ENCODE results near the gene GDPGP1.
"Not testable (repeated sequence)": the region's sequence is repeated elsewhere in the genome, so short reads cannot be mapped to it uniquely, and the experiment has no call there.

- TF ChIP-seq CTCF (IDR thresholded peaks at IDR 0.05 in 2 of 3, conservative IDR thresholded peaks at IDR 0.05 in 1 of 3; ENCODE audit: borderline replicate concordance in 1 of 3, insufficient read depth in 1 of 3, low read depth in 2 of 3, low read length in 2 of 3); REST (IDR thresholded peaks at IDR 0.05; ENCODE audit: low read depth); ATF3 (IDR thresholded peaks at IDR 0.05): not testable (repeated sequence)
Measured at GRCh38 chr15:90281637-90282036, 47.6 kb downstream of the GDPGP1 start.

Measured in HCT116 (cell line).